H9 (cell line): ENCODE data around the gene GPATCH11. TPM values are rescaled to one million over a fixed set of nuclear protein-coding genes. Genes with fewer than 3 reads are reported as not detected.

Experiments used
- DNase-seq: peaks from one replicate; pipeline ENCODE4 v3.0.0-alpha.2; 2017
- H2AFZ ChIP-seq: one replicate; pipeline ENCODE4 v1.6.1; 2013; ENCODE audit warnings: mild to moderate bottlenecking, low read length, control low read depth, moderate library complexity
- H2AK5ac ChIP-seq: 2 replicates; pipeline ENCODE4 v1.6.1; 2013; ENCODE audit warnings: low read length, control low read depth, mixed read lengths; ENCODE audit not compliant: insufficient read length
- H2BK120ac ChIP-seq: one replicate; pipeline ENCODE4 v1.6.1; 2013; ENCODE audit warnings: low read depth, mild to moderate bottlenecking, low read length, control low read depth, inconsistent platforms; ENCODE audit not compliant: poor library complexity, severe bottlenecking
- H2BK12ac ChIP-seq: 2 replicates; pipeline ENCODE4 v1.6.1; 2013; ENCODE audit warnings: low read length, control low read depth, mixed read lengths, low read depth; ENCODE audit not compliant: insufficient read length
- H2BK15ac ChIP-seq: 2 replicates; pipeline ENCODE4 v1.6.1; 2013; ENCODE audit warnings: low read depth, low read length, control low read depth
- H2BK20ac ChIP-seq: one replicate; pipeline ENCODE4 v1.6.1; 2013; ENCODE audit warnings: low read depth, mild to moderate bottlenecking, low read length, control low read depth, inconsistent platforms; ENCODE audit not compliant: poor library complexity, severe bottlenecking
- H2BK5ac ChIP-seq: 2 replicates; pipeline ENCODE4 v1.6.1; 2013; ENCODE audit warnings: low read length, control low read depth, mixed read lengths; ENCODE audit not compliant: insufficient read length
- H3K14ac ChIP-seq: 2 replicates; pipeline ENCODE4 v1.6.1; 2013; ENCODE audit warnings: low read length, control low read depth; ENCODE audit not compliant: insufficient read depth
- H3K18ac ChIP-seq: 2 replicates; pipeline ENCODE4 v1.6.1; 2013; ENCODE audit warnings: low read depth, mild to moderate bottlenecking, mixed read lengths, low read length, control low read depth; ENCODE audit not compliant: insufficient read length
- H3K23ac ChIP-seq: 2 replicates; pipeline ENCODE4 v1.6.1; 2013; ENCODE audit warnings: low read length, control low read depth, mixed read lengths, low read depth; ENCODE audit not compliant: insufficient read length
- H3K23me2 ChIP-seq: 2 replicates; pipeline ENCODE4 v1.6.1; 2013; ENCODE audit warnings: low read depth, mild to moderate bottlenecking, mixed read lengths, low read length, control low read depth; ENCODE audit not compliant: insufficient read length, poor library complexity, severe bottlenecking
- H3K27ac ChIP-seq: 2 replicates; pipeline ENCODE4 v1.5.1; 2013; ENCODE audit warnings: low read length, control low read depth, mixed read lengths, low read depth; ENCODE audit not compliant: insufficient read length
- H3K27me3 ChIP-seq: 2 replicates; pipeline ENCODE4 v1.6.1; 2013; ENCODE audit warnings: low read length, control low read depth, inconsistent platforms; ENCODE audit not compliant: insufficient read depth
- H3K4ac ChIP-seq: 2 replicates; pipeline ENCODE4 v1.6.1; 2013; ENCODE audit warnings: low read depth, mild to moderate bottlenecking, control low read depth, inconsistent platforms, low read length, moderate library complexity
- H3K4me1 ChIP-seq: 2 replicates; pipeline ENCODE4 v1.6.1; 2013; ENCODE audit warnings: low read length, control low read depth, inconsistent platforms; ENCODE audit not compliant: insufficient read depth
- H3K4me2 ChIP-seq: 2 replicates; pipeline ENCODE4 v1.6.1; 2013; ENCODE audit warnings: low read length, control low read depth, mixed read lengths; ENCODE audit not compliant: insufficient read length, insufficient read depth
- H3K56ac ChIP-seq: 2 replicates; pipeline ENCODE4 v1.6.1; 2013; ENCODE audit warnings: low read depth, mild to moderate bottlenecking, mixed read lengths, low read length, control low read depth; ENCODE audit not compliant: insufficient read length
- H3K79me1 ChIP-seq: 2 replicates; pipeline ENCODE4 v1.6.1; 2013; ENCODE audit warnings: low read depth, mild to moderate bottlenecking, moderate library complexity, low read length, control low read depth, inconsistent platforms; ENCODE audit not compliant: insufficient read depth, poor library complexity, severe bottlenecking
- H3K79me2 ChIP-seq: 2 replicates; pipeline ENCODE4 v1.6.1; 2013; ENCODE audit warnings: low read length, control low read depth, inconsistent platforms; ENCODE audit not compliant: insufficient read depth
- H3K9ac ChIP-seq: 2 replicates; pipeline ENCODE4 v1.6.1; 2013; ENCODE audit warnings: low read length, control low read depth, mixed read lengths; ENCODE audit not compliant: insufficient read length; ENCODE audit errors: extremely low read depth
- H3K9me3 ChIP-seq: one replicate; pipeline ENCODE4 v1.6.1; 2013; ENCODE audit warnings: low read depth, low read length, inconsistent platforms; ENCODE audit not compliant: control insufficient read depth
- H3T11ph ChIP-seq: one replicate; pipeline ENCODE4 v1.6.1; 2013; ENCODE audit warnings: mild to moderate bottlenecking, low read length, control low read depth, inconsistent platforms
- H4K20me1 ChIP-seq: one replicate; pipeline ENCODE4 v1.6.1; 2013; ENCODE audit not compliant: control insufficient read depth, insufficient read length, insufficient read depth
- H4K5ac ChIP-seq: 2 replicates; pipeline ENCODE4 v1.6.1; 2013; ENCODE audit warnings: low read depth, mild to moderate bottlenecking, mixed read lengths, low read length, control low read depth; ENCODE audit not compliant: insufficient read length
- H4K8ac ChIP-seq: replicated peaks from 2 replicates; pipeline ENCODE4 v1.6.1; 2013; ENCODE audit warnings: low read length, control low read depth, mixed read lengths, low read depth; ENCODE audit not compliant: insufficient read length
- H4K91ac ChIP-seq: 2 replicates; pipeline ENCODE4 v1.6.1; 2013; ENCODE audit warnings: low read depth, mild to moderate bottlenecking, moderate library complexity, mixed read lengths, low read length, control low read depth; ENCODE audit not compliant: insufficient read length
- H3K27ac Mint-ChIP-seq, 3 experiments: 2 replicates in 2 of 3; 3 replicates in 1 of 3; pipeline ENCODE4 v1.8.0; 2020 to 2021; ENCODE audit warnings: mixed read lengths in 3 of 3, mild to moderate bottlenecking in 1 of 3, moderate library complexity in 1 of 3
- H3K27me3 Mint-ChIP-seq: 2 replicates; pipeline ENCODE4 v1.8.0; 2021; ENCODE audit warnings: low read depth, mild to moderate bottlenecking, moderate library complexity, mixed read lengths
- H3K36me3 Mint-ChIP-seq, 3 experiments: 2 replicates in 2 of 3; 3 replicates in 1 of 3; pipeline ENCODE4 v1.8.0; 2020 to 2021; ENCODE audit warnings: low read depth in 3 of 3, mixed read lengths in 3 of 3; ENCODE audit not compliant: insufficient read depth in 1 of 3
- H3K4me1 Mint-ChIP-seq, 2 experiments: 2 replicates each; pipeline ENCODE4 v1.8.0; 2020; ENCODE audit warnings: mixed read lengths in 2 of 2
- H3K4me3 Mint-ChIP-seq, 2 experiments: 2 replicates in 1 of 2; 3 replicates in 1 of 2; pipeline ENCODE4 v1.8.0; 2020 to 2021; ENCODE audit warnings: mild to moderate bottlenecking in 2 of 2, mixed read lengths in 2 of 2, moderate library complexity in 1 of 2
- H3K9me3 Mint-ChIP-seq, 2 experiments: 2 replicates in 1 of 2; 3 replicates in 1 of 2; pipeline ENCODE4 v1.8.0; 2020; ENCODE audit warnings: mild to moderate bottlenecking in 2 of 2, mixed read lengths in 2 of 2, moderate library complexity in 1 of 2
- CTCF ChIP-seq: fragments of 200-600 bp; sonication (generic); conservative IDR thresholded peaks from 3 replicates; pipeline ENCODE4 v1.8.0; 2021; ENCODE audit warnings: antibody characterized with exemption, mild to moderate bottlenecking
- WGBS: extraction: QIAGEN DNeasy Blood & Tissue Kit; methylation state at CpG from one replicate; pipeline ENCODE4 v1.1.7; 2013; ENCODE audit warnings: missing lambda C conversion rate, low lambda C conversion rate, mixed read lengths; ENCODE audit not compliant: insufficient read length; ENCODE audit errors: extremely low coverage; 5-methylcytosine and 5-hydroxymethylcytosine counted together
- total RNA-seq: library from RNA; stranded (reverse); gene quantifications from 2 replicates; pipeline ENCODE4 v1.2.1, GENCODE V29; 2021

Gene GPATCH11
- total RNA-seq, 1 experiment from 2014 or later: 3.1 TPM

GRCh38 chr2:37085731-37086147 is 1.4 kb downstream of the GPATCH11 start:
- Histone ChIP-seq H2BK5ac (no peak overlapping the region), H4K8ac (no peak overlapping the region), H2AK5ac (no peak overlapping the region), H2AFZ (no peak overlapping the region), H3K14ac (no peak overlapping the region), H3K23ac (no peak overlapping the region), H4K91ac (no peak overlapping the region), H2BK20ac (no peak overlapping the region), H3K4me2 (no peak overlapping the region), H3K56ac (no peak overlapping the region), H3K9ac (no peak overlapping the region), H3K4me1 (no peaks in the 10 kb centered on the region), H3T11ph (no peak overlapping the region), H3K79me1 (no peaks in the 10 kb centered on the region), H4K20me1 (no peaks in the 10 kb centered on the region), H3K23me2 (peaks cover 2% of the 10 kb centered on the region), H3K9me3 (no peaks in the 10 kb centered on the region), H3K4ac (no peak overlapping the region), H3K79me2 (no peaks in the 10 kb centered on the region), H3K18ac (no peak overlapping the region), H4K5ac (no peak overlapping the region), H3K27ac (no peak overlapping the region), H2BK120ac (no peak overlapping the region), H2BK12ac (no peak overlapping the region), H2BK15ac (no peak overlapping the region), H3K27me3 (no peaks in the 10 kb centered on the region)
- WGBS: no CpG with 5 or more reads among the region's 1 CpG
- no peak for TF ChIP-seq CTCF
- no peak for DNase-seq
- Mint-ChIP-seq H3K36me3 (peaks cover 0 to 10% (median 1%) of the 10 kb centered on the region in 3 experiments; a peak in 1 of 7 replicates), H3K27ac (no peak overlapping the region), H3K9me3 (no peaks in the 10 kb centered on the region), H3K4me1 (peaks cover 4 to 5% of the 10 kb centered on the region in 2 experiments; a peak in 2 of 4 replicates), H3K4me3 (no peak overlapping the region), H3K27me3 (no peaks in the 10 kb centered on the region)
